Sigmoid colon (tissue), 4 donors: ENCODE data around the gene SMYD3.

Experiments used
- EP300 ChIP-seq, 4 donors: sonication (generic); formaldehyde crosslinking; IDR thresholded peaks; one replicate each; pipeline ENCODE4 v1.6.1; 2017; ENCODE audit warnings: antibody characterized with exemption in 4 of 4
- POLR2A ChIP-seq, 2 donors: fragments of 450-650 bp; IDR thresholded peaks; one replicate each; pipeline ENCODE4 v1.6.1; 2016; ENCODE audit warnings: antibody characterized with exemption in 2 of 2, mild to moderate bottlenecking in 2 of 2, moderate library complexity in 2 of 2
- POLR2AphosphoS5 ChIP-seq, 4 donors: sonication (generic); formaldehyde crosslinking; IDR thresholded peaks; one replicate each; pipeline ENCODE4 v1.6.1; 2017; ENCODE audit warnings: antibody characterized with exemption in 4 of 4
- TF ChIP-seq, protein P1 (sequence below), 4 experiments: fragments of 450-650 bp in 3 of 4; fragments of 200-600 bp in 1 of 4; IDR thresholded peaks; one replicate each; pipeline ENCODE4 v1.5.1; 2016 to 2019; ENCODE audit warnings: antibody characterized with exemption in 4 of 4, mild to moderate bottlenecking in 3 of 4, moderate library complexity in 2 of 4

GRCh38 chr1:246200225-246200624 lies 306.9 kb downstream of the SMYD3 start:
- TF ChIP-seq POLR2AphosphoS5 (IDR thresholded peaks at IDR 0.05), result no peak
- TF ChIP-seq, protein P1, sequence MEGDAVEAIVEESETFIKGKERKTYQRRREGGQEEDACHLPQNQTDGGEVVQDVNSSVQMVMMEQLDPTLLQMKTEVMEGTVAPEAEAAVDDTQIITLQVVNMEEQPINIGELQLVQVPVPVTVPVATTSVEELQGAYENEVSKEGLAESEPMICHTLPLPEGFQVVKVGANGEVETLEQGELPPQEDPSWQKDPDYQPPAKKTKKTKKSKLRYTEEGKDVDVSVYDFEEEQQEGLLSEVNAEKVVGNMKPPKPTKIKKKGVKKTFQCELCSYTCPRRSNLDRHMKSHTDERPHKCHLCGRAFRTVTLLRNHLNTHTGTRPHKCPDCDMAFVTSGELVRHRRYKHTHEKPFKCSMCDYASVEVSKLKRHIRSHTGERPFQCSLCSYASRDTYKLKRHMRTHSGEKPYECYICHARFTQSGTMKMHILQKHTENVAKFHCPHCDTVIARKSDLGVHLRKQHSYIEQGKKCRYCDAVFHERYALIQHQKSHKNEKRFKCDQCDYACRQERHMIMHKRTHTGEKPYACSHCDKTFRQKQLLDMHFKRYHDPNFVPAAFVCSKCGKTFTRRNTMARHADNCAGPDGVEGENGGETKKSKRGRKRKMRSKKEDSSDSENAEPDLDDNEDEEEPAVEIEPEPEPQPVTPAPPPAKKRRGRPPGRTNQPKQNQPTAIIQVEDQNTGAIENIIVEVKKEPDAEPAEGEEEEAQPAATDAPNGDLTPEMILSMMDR (IDR thresholded peaks at IDR 0.05), result no peak
- TF ChIP-seq POLR2A (IDR thresholded peaks at IDR 0.05), result no peak
- TF ChIP-seq EP300 (IDR thresholded peaks at IDR 0.05), result no peak
